GM12891 (cell line): ENCODE data around the gene TWF1.
A peak's percentile ranks its signal among the peaks of the same experiment; 100 is the strongest.

ENCODE experiments used
- DNase-seq: peaks from one replicate; pipeline ENCODE4 v3.0.0; 2011; ENCODE audit warnings: low spot score; ENCODE audit not compliant: insufficient read length
- FAIRE-seq: peaks from 2 replicates; lab custom pipeline; 2011; peaks lifted over from hg19 to GRCh38; lab: Jason Lieb, UNC
- PAX5 ChIP-seq: IDR thresholded peaks from 2 replicates; pipeline ENCODE4 v1.6.1; 2011; ENCODE audit warnings: low read length, moderate library complexity, mild to moderate bottlenecking; ENCODE audit not compliant: insufficient read depth, severe bottlenecking
- POLR2A ChIP-seq: IDR thresholded peaks from 2 replicates; pipeline ENCODE4 v1.6.1; 2011; ENCODE audit warnings: low read depth, low read length, control low read depth
- POLR2AphosphoS5 ChIP-seq: IDR thresholded peaks from 2 replicates; pipeline ENCODE4 v1.6.1; 2011; ENCODE audit warnings: low read depth, low read length, control low read depth
- POU2F2 ChIP-seq: IDR thresholded peaks from 2 replicates; pipeline ENCODE4 v1.6.1; 2011; ENCODE audit warnings: low read depth, mild to moderate bottlenecking, control low read depth, low read length, moderate library complexity
- SPI1 ChIP-seq: IDR thresholded peaks from 2 replicates; pipeline ENCODE4 v1.6.1; 2011; ENCODE audit warnings: low read depth, low read length, control low read depth
- TAF1 ChIP-seq: IDR thresholded peaks from 2 replicates; pipeline ENCODE4 v1.6.1; 2011; ENCODE audit warnings: low read depth, low read length, control low read depth

Gene TWF1

GRCh38 chr12:43835656-43836474, 29.7 kb upstream of the TWF1 start, which contains the start of gene TMEM117:
TMEM117 (plus strand) TSS chr12:43836081.
- no peak for FAIRE-seq
- DNase-seq = peak; percentile 61
- TF ChIP-seq SPI1 (no peak), POLR2AphosphoS5 (no peak), PAX5 (no peak), TAF1 (peak; percentile 20; the same call in 1 of the 2 replicates), POU2F2 (no peak), POLR2A (0 out of 2 replicates have a peak, but pooled peaks have one; percentile 21)

GRCh38 chr12:43835264-43835655, 29.1 kb upstream of the TWF1 start:
- FAIRE-seq = peak; percentile 90
- DNase-seq = no peak

GRCh38 chr12:43832463-43833168, 26.5 kb upstream of the TWF1 start:
- DNase-seq (no peak), FAIRE-seq (peak; percentile 65)
- TF ChIP-seq TAF1 = no peak

More at GRCh38 chr12:43835264-43835655, 29.1 kb upstream of the TWF1 start:
- TF ChIP-seq TAF1 (no peak), PAX5 (no peak), SPI1 (no peak), POLR2A (no peak), POLR2AphosphoS5 (no peak), POU2F2 (no peak)

- TF ChIP-seq TAF1 (no peak), POLR2AphosphoS5 (no peak), POU2F2 (no peak), SPI1 (no peak), POLR2A (no peak), PAX5 (no peak)
- FAIRE-seq = peak; percentile 16
- no peak for DNase-seq
Observed at GRCh38 chr12:43827093-43827492, 21.0 kb upstream of the TWF1 start.

GRCh38 chr12:43826681-43827080, 20.6 kb upstream of the TWF1 start:
- TF ChIP-seq PAX5 = no peak
- no peak for FAIRE-seq

GRCh38 chr12:43824207-43824775, 18.2 kb upstream of the TWF1 start:
- FAIRE-seq (no peak), DNase-seq (no peak)
- no peak for TF ChIP-seq PAX5
- TF ChIP-seq TAF1 = no peak
- TF ChIP-seq POLR2A = no peak
- no peak for TF ChIP-seq POU2F2
- TF ChIP-seq POLR2AphosphoS5 = no peak
- no peak for TF ChIP-seq SPI1

More at GRCh38 chr12:43826681-43827080, 20.6 kb upstream of the TWF1 start:
- DNase-seq = no peak

GRCh38 chr12:43816168-43816567, 10.1 kb upstream of the TWF1 start:
- peak; percentile 94 for FAIRE-seq
- TF ChIP-seq POU2F2 (no peak), SPI1 (no peak), PAX5 (no peak), POLR2AphosphoS5 (no peak), POLR2A (no peak), TAF1 (no peak)
- DNase-seq = no peak

GRCh38 chr12:43815416-43815815, 9.3 kb upstream of the TWF1 start:
- no peak for TF ChIP-seq SPI1
- no peak for TF ChIP-seq POLR2A
- TF ChIP-seq POLR2AphosphoS5 = no peak
- no peak for TF ChIP-seq PAX5
- no peak for DNase-seq
- FAIRE-seq = no peak

- TF ChIP-seq TAF1 (no peak), PAX5 (no peak), POLR2AphosphoS5 (no peak), SPI1 (no peak), POU2F2 (no peak), POLR2A (no peak)
- no peak for DNase-seq
- FAIRE-seq = no peak
Observed at GRCh38 chr12:43812926-43813325, 6.8 kb upstream of the TWF1 start.
